Glutamatergic neuron (in vitro differentiated cells): Measurements from ENCODE around the gene LOXL4. TPM values are rescaled to one million over a fixed set of nuclear protein-coding genes. Genes with fewer than 3 reads are reported as not detected.

Experiments
- DNase-seq: peaks from one replicate; pipeline ENCODE4 v3.0.0; 2022
- H3K27ac Mint-ChIP-seq: one replicate; pipeline ENCODE4 v1.8.0; 2020; ENCODE audit warnings: mild to moderate bottlenecking, mixed read lengths, inconsistent platforms; ENCODE audit not compliant: unreplicated experiment
- H3K27me3 Mint-ChIP-seq: one replicate; pipeline ENCODE4 v1.8.0; 2020; ENCODE audit warnings: mild to moderate bottlenecking, moderate library complexity, mixed read lengths, inconsistent platforms; ENCODE audit not compliant: unreplicated experiment
- H3K36me3 Mint-ChIP-seq: one replicate; pipeline ENCODE4 v1.8.0; 2020; ENCODE audit warnings: mild to moderate bottlenecking, mixed read lengths, inconsistent platforms; ENCODE audit not compliant: unreplicated experiment
- H3K4me1 Mint-ChIP-seq: one replicate; pipeline ENCODE4 v1.8.0; 2020; ENCODE audit warnings: mild to moderate bottlenecking, low read depth, mixed read lengths, inconsistent platforms; ENCODE audit not compliant: unreplicated experiment
- H3K4me3 Mint-ChIP-seq: one replicate; pipeline ENCODE4 v1.8.0; 2020; ENCODE audit warnings: mild to moderate bottlenecking, mixed read lengths, inconsistent platforms; ENCODE audit not compliant: unreplicated experiment
- H3K9me3 Mint-ChIP-seq: one replicate; pipeline ENCODE4 v1.8.0; 2020; ENCODE audit warnings: mild to moderate bottlenecking, moderate library complexity, mixed read lengths, inconsistent platforms; ENCODE audit not compliant: unreplicated experiment
- CTCF ChIP-seq: fragments of 200-600 bp; sonication (generic); IDR thresholded peaks from one replicate; pipeline ENCODE4 v1.5.0; 2021; ENCODE audit not compliant: partially characterized antibody, unreplicated experiment
- total RNA-seq: library from RNA; stranded (reverse); fragmentation: NEBNext Ultra II Directional; extraction: Animal tissue kit (Norgen Biotek cat#: 25700); gene quantifications from one replicate; pipeline ENCODE4 v1.2.1, GENCODE V29; 2021; ENCODE audit not compliant: unreplicated experiment

The LOXL4 gene
- total RNA-seq, 1 donor from 2014 or later: 6.1 TPM

GRCh38 chr10:98258683-98259454 lies 9.1 kb downstream of the LOXL4 start:
- Mint-ChIP-seq H3K9me3 (peaks cover 8% of the 10 kb centered on the region), H3K27me3 (peaks cover 8% of the 10 kb centered on the region), H3K4me1 (peaks cover 28% of the 10 kb centered on the region), H3K36me3 (no peaks in the 10 kb centered on the region), H3K4me3 (no peak overlapping the region), H3K27ac (no peak overlapping the region)
- no peak for TF ChIP-seq CTCF
- no peak for DNase-seq

GRCh38 chr10:98257961-98258360 lies 10.0 kb downstream of the LOXL4 start:
- H3K4me1 Mint-ChIP-seq: peaks cover 28% of the 10 kb centered on the region

GRCh38 chr10:98257198-98257597 lies 10.8 kb downstream of the LOXL4 start:
- peaks cover 29% of the 10 kb centered on the region for H3K4me1 Mint-ChIP-seq
- H3K27ac Mint-ChIP-seq: peak overlapping the region; percentile 22
- no peak for TF ChIP-seq CTCF
- DNase-seq: no peak
- peaks cover 8% of the 10 kb centered on the region for H3K9me3 Mint-ChIP-seq
- no peaks in the 10 kb centered on the region for H3K36me3 Mint-ChIP-seq
- no peak overlapping the region for H3K4me3 Mint-ChIP-seq
- peaks cover 8% of the 10 kb centered on the region for H3K27me3 Mint-ChIP-seq

More at GRCh38 chr10:98257961-98258360, 10.0 kb downstream of the LOXL4 start:
- Mint-ChIP-seq H3K4me3 (no peak overlapping the region), H3K27me3 (peaks cover 8% of the 10 kb centered on the region), H3K9me3 (peaks cover 8% of the 10 kb centered on the region), H3K36me3 (no peaks in the 10 kb centered on the region), H3K27ac (no peak overlapping the region)
- TF ChIP-seq CTCF: no peak
- no peak for DNase-seq

DNA sequence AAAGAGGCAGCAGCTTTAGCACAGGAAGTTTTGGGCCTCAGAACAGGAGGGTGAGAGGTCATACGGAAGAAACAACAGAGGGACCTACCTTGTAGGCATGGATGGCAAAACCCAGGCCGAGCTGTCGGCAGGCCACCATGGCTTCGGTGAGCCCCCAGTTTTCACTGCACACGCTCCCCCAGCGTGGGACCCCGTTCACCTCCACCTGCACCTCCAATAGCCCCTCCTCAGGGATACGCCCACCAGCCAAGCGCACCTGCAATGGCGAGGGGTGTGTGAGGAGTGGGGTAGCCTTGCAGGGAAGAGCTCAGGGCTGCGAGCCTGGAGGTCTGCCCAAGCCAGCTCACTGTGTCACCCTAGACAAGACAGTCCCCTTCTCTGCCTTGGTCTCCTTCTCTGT lies 11.3 kb downstream of the LOXL4 start:
- Mint-ChIP-seq H3K4me3 (peak overlapping the region; percentile 1), H3K27me3 (peaks cover 8% of the 10 kb centered on the region), H3K9me3 (peaks cover 8% of the 10 kb centered on the region), H3K27ac (no peak overlapping the region), H3K36me3 (no peaks in the 10 kb centered on the region), H3K4me1 (peaks cover 33% of the 10 kb centered on the region)
- no peak for TF ChIP-seq CTCF
- no peak for DNase-seq

- no peaks in the 10 kb centered on the region for H3K36me3 Mint-ChIP-seq
- H3K27ac Mint-ChIP-seq: peak overlapping the region; percentile 85
- peak overlapping the region; percentile 32 for H3K4me3 Mint-ChIP-seq
- peaks cover 8% of the 10 kb centered on the region for H3K27me3 Mint-ChIP-seq
- peaks cover 35% of the 10 kb centered on the region for H3K4me1 Mint-ChIP-seq
- H3K9me3 Mint-ChIP-seq: peaks cover 10% of the 10 kb centered on the region
- no peak for DNase-seq
- no peak for TF ChIP-seq CTCF
Observed at GRCh38 chr10:98255146-98255877, 12.7 kb downstream of the LOXL4 start.
